WI38 (cell line): ENCODE measurements around the gene TAF1D.

Experiments
- H3K4me3 ChIP-seq: 2 replicates; pipeline ENCODE4 v1.5.1; 2011; ENCODE audit warnings: low read depth, mild to moderate bottlenecking, control low read depth, low read length
- CTCF ChIP-seq: IDR thresholded peaks from 2 replicates; pipeline ENCODE4 v1.5.1; 2012; ENCODE audit warnings: low read depth, mild to moderate bottlenecking, control low read depth, low read length

TAF1D gene

GRCh38 chr11:93738647-93739081 lies 2.6 kb downstream of the TAF1D start:
- no peak for TF ChIP-seq CTCF
- H3K4me3 ChIP-seq, result peak overlapping the region; percentile 93

GRCh38 chr11:93737904-93738612 lies 3.2 kb downstream of the TAF1D start:
- peak overlapping the region; percentile 93 for H3K4me3 ChIP-seq
- no peak for TF ChIP-seq CTCF

GRCh38 chr11:93736129-93736528 lies 5.2 kb downstream of the TAF1D start:
- TF ChIP-seq CTCF, result no peak
- H3K4me3 ChIP-seq, result no peak overlapping the region

GRCh38 chr11:93735627-93736026 lies 5.7 kb downstream of the TAF1D start:
- TF ChIP-seq CTCF, result no peak
- H3K4me3 ChIP-seq, result no peak overlapping the region

- H3K4me3 ChIP-seq, result no peak overlapping the region
- TF ChIP-seq CTCF, result no peak
Observed at GRCh38 chr11:93734427-93735222, 6.7 kb downstream of the TAF1D start.

- H3K4me3 ChIP-seq, result no peak overlapping the region
- no peak for TF ChIP-seq CTCF
Observed at GRCh38 chr11:93733474-93733873, 7.8 kb downstream of the TAF1D start.
